ENCODE results near the gene MRLN.

- TF ChIP-seq EP300 (conservative IDR thresholded peaks at IDR 0.05; ENCODE audit: poor library complexity, severe bottlenecking) (no peak), CTCF (IDR thresholded peaks at IDR 0.05; ENCODE audit: poor library complexity, severe bottlenecking) (no peak), TAF1 (IDR thresholded peaks at IDR 0.05; ENCODE audit: low read depth) (no peak), EZH2 (IDR thresholded peaks at IDR 0.05; ENCODE audit: borderline replicate concordance, insufficient read depth, low read length, poor library complexity, severe bottlenecking) (no peak), POLR2AphosphoS5 (IDR thresholded peaks at IDR 0.05) (no peak), SMC3 (conservative IDR thresholded peaks at IDR 0.05; ENCODE audit: poor library complexity) (no peak), MXI1 (conservative IDR thresholded peaks at IDR 0.05; ENCODE audit: poor library complexity, severe bottlenecking) (no peak), RAD21 (conservative IDR thresholded peaks at IDR 0.05) (no peak)
Measured at GRCh38 chr10:59754951-59755350, 1.7 kb upstream of the MRLN start.

Measured in neural cell (in vitro differentiated cells).